HCT116 (cell line): ENCODE measurements around the gene PHOSPHO1. TPM values are rescaled to one million over a fixed set of nuclear protein-coding genes. Genes with fewer than 3 reads are reported as not detected.

Source experiments
- ATAC-seq: fragments of 200-7000 bp; cut with Tn5 transposase; 2 replicates; pipeline ENCODE4 v1.9.1; 2020; ENCODE audit warnings: mild to moderate bottlenecking, moderate library complexity
- BruUV-seq: library from RNA; stranded (reverse); fragments of 400-500 nt; replicated peaks from 2 replicates; lab custom pipeline; 2021; lab: Mats Ljungman, UMichigan
- CTCF ChIA-PET: fragments of 300-600 bp; sonication (Branson Sonifier 250); formaldehyde crosslinking; loops from one replicate; lab custom pipeline; 2021; ENCODE audit warnings: antibody characterized with exemption; lab: Charles Lee
- POLR2A ChIA-PET: fragments of 300-600, 350-600 bp; sonication (Branson Sonifier 250); formaldehyde crosslinking; loops from one replicate; lab custom pipeline; 2021; ENCODE audit warnings: antibody characterized with exemption; lab: Charles Lee
- RAD21 ChIA-PET, 2 experiments: fragments of 300-600 bp; sonication (Branson Sonifier 250); formaldehyde crosslinking; loops; one replicate each; lab custom pipeline; 2023; ENCODE audit warnings: low total read pairs in 2 of 2; ENCODE audit not compliant: uncharacterized antibody in 2 of 2, unreplicated experiment in 2 of 2, low non-redundant PET in 1 of 2; lab: Charles Lee
- DNase-seq: peaks from one replicate; pipeline ENCODE4 v3.0.0-alpha.2; 2010; ENCODE audit warnings: low read depth, low spot score
- H2AFZ ChIP-seq: fragments of 200-600 bp; shearing (Covaris generic), sonication (generic); 2 replicates; pipeline ENCODE4 v1.6.1; 2017; ENCODE audit warnings: low read depth, mixed run types, mixed read lengths, antibody characterized with exemption, low read length; ENCODE audit not compliant: poor library complexity, severe bottlenecking
- H3K27ac ChIP-seq: 2 replicates; pipeline ENCODE4 v1.5.1; 2012; ENCODE audit warnings: low read depth, low read length
- H3K27me3 ChIP-seq: fragments of 200-600 bp; sonication (generic); 2 replicates; pipeline ENCODE4 v1.6.1; 2016; ENCODE audit warnings: mixed run types, low read length, mixed read lengths; ENCODE audit not compliant: insufficient read depth
- H3K36me3 ChIP-seq, 2 experiments: fragments of 200-500 bp in 1 of 2; fragments of 200-600 bp in 1 of 2; sonication (Bioruptor generic) in 1 of 2; sonication (generic) in 1 of 2; 2 replicates each; pipeline versions ENCODE4 v1.5.1 to v1.6.1; 2014 to 2016; ENCODE audit warnings: low read length in 2 of 2, inconsistent platforms in 1 of 2, mixed read lengths in 1 of 2, mixed run types in 1 of 2; ENCODE audit not compliant: insufficient read depth in 2 of 2, control insufficient read depth in 1 of 2
- H3K4me1 ChIP-seq, 2 experiments: fragments of 200-600 bp in 1 of 2; sonication (generic) in 1 of 2; 2 replicates each; pipeline versions ENCODE4 v1.5.1 to v1.6.1; 2012 to 2017; ENCODE audit warnings: low read length in 2 of 2, inconsistent platforms in 1 of 2, mild to moderate bottlenecking in 1 of 2, mixed read lengths in 1 of 2, mixed run types in 1 of 2, moderate library complexity in 1 of 2; ENCODE audit not compliant: insufficient read depth in 2 of 2, control insufficient read depth in 1 of 2
- H3K4me2 ChIP-seq: fragments of 200-600 bp; sonication (generic); 2 replicates; pipeline ENCODE4 v1.6.1; 2017; ENCODE audit warnings: mixed run types, low read length, mixed read lengths
- H3K4me3 ChIP-seq, 2 experiments: fragments of 200-600 bp in 1 of 2; sonication (generic) in 1 of 2; replicated peaks in 1 of 2; 2 replicates each; pipeline ENCODE4 v1.5.1; 2011 to 2016; ENCODE audit warnings: low read length in 2 of 2, control low read depth in 1 of 2, low read depth in 1 of 2, mild to moderate bottlenecking in 1 of 2, mixed read lengths in 1 of 2, mixed run types in 1 of 2
- H3K79me2 ChIP-seq: fragments of 200-600 bp; sonication (generic); 2 replicates; pipeline ENCODE4 v1.6.1; 2017; ENCODE audit warnings: mild to moderate bottlenecking, mixed run types, low read length, moderate library complexity, mixed read lengths; ENCODE audit not compliant: insufficient read depth
- H3K9ac ChIP-seq: fragments of 200-600 bp; sonication (generic); 2 replicates; pipeline ENCODE4 v1.6.1; 2016; ENCODE audit warnings: low read length, mixed read lengths
- H3K9me2 ChIP-seq: fragments of 200-600 bp; sonication (generic), shearing (Covaris generic); 2 replicates; pipeline ENCODE4 v1.6.1; 2017; ENCODE audit warnings: mixed run types, mild to moderate bottlenecking, moderate library complexity; ENCODE audit not compliant: insufficient read depth
- H3K9me3 ChIP-seq, 2 experiments: fragments of 200-500 bp in 1 of 2; fragments of 200-600 bp in 1 of 2; sonication (Bioruptor generic) in 1 of 2; sonication (generic) in 1 of 2; 2 replicates each; pipeline ENCODE4 v1.6.1; 2014 to 2017; ENCODE audit warnings: low read length in 2 of 2, mixed read lengths in 2 of 2, inconsistent platforms in 1 of 2, low read depth in 1 of 2, mild to moderate bottlenecking in 1 of 2, mixed run types in 1 of 2, moderate library complexity in 1 of 2; ENCODE audit not compliant: control insufficient read depth in 1 of 2, insufficient read depth in 1 of 2
- H4K20me1 ChIP-seq: fragments of 200-600 bp; sonication (generic), shearing (Covaris generic); 2 replicates; pipeline ENCODE4 v1.6.1; 2017; ENCODE audit warnings: mixed run types, mild to moderate bottlenecking, moderate library complexity; ENCODE audit not compliant: insufficient read depth
- CEBPB ChIP-seq: IDR thresholded peaks from 2 replicates; pipeline ENCODE4 v1.6.1; 2012; ENCODE audit warnings: low read depth
- EZH2 ChIP-seq: fragments of 200-600 bp; sonication (generic); IDR thresholded peaks from 2 replicates; pipeline ENCODE4 v1.6.1; 2017; ENCODE audit warnings: antibody characterized with exemption, mixed run types
- EZH2phosphoT487 ChIP-seq: fragments of 200-600 bp; IDR thresholded peaks from 2 replicates; pipeline ENCODE4 v1.6.1; 2018; ENCODE audit warnings: antibody characterized with exemption, borderline replicate concordance
- FOSL1 ChIP-seq: IDR thresholded peaks from 2 replicates; pipeline ENCODE4 v1.6.1; 2012; ENCODE audit warnings: low read depth
- JUND ChIP-seq: IDR thresholded peaks from 2 replicates; pipeline ENCODE4 v1.6.1; 2012
- MAX ChIP-seq: IDR thresholded peaks from 2 replicates; pipeline ENCODE4 v1.6.1; 2012
- POLR2A ChIP-seq: IDR thresholded peaks from 2 replicates; pipeline ENCODE4 v1.7.0; 2011; ENCODE audit warnings: borderline replicate concordance; ENCODE audit not compliant: insufficient read depth, insufficient read length; ENCODE audit errors: extremely low read depth
- POLR2AphosphoS5 ChIP-seq: IDR thresholded peaks from 2 replicates; pipeline ENCODE4 v1.6.1; 2011; ENCODE audit warnings: mild to moderate bottlenecking, low read depth, low read length, moderate library complexity
- SRF ChIP-seq: IDR thresholded peaks from 2 replicates; pipeline ENCODE4 v1.6.1; 2012; ENCODE audit warnings: low read depth
- YY1 ChIP-seq: IDR thresholded peaks from 2 replicates; pipeline ENCODE4 v1.6.1; 2011; ENCODE audit warnings: low read length, low read depth, moderate library complexity, mild to moderate bottlenecking; ENCODE audit not compliant: insufficient replicate concordance; ENCODE audit errors: extremely low read depth
- ZBTB33 ChIP-seq: IDR thresholded peaks from 2 replicates; pipeline ENCODE4 v1.6.1; 2011; ENCODE audit warnings: mild to moderate bottlenecking, low read length, moderate library complexity; ENCODE audit not compliant: insufficient replicate concordance; ENCODE audit errors: extremely low read depth
- ZFX ChIP-seq: fragments of 450-650 bp; IDR thresholded peaks from 2 replicates; pipeline ENCODE4 v1.6.1; 2017
- ZNF274 ChIP-seq: fragments of 200-500 bp; sonication (Bioruptor generic); IDR thresholded peaks from 2 replicates; pipeline ENCODE4 v1.6.1; 2014; ENCODE audit warnings: mild to moderate bottlenecking, low read depth, low read length, inconsistent platforms
- intact Hi-C: fragments of 100-400 bp; cut with micrococcal nuclease; formaldehyde crosslinking; loops from 2 replicates; pipeline ENCODE4 v1.10.0; 2022
- total RNA-seq: library from RNA; stranded (reverse); gene quantifications from one replicate; pipeline ENCODE4 v1.2.1, GENCODE V29; 2021; ENCODE audit not compliant: unreplicated experiment
- TF ChIP-seq, protein P1 (sequence below), 3 experiments: fragments of 200-600 bp in 1 of 3; sonication (generic) in 1 of 3; IDR thresholded peaks in 2 of 3; conservative IDR thresholded peaks in 1 of 3; 2 replicates each; pipeline ENCODE4 v1.5.1; 2012 to 2017; ENCODE audit warnings: low read depth in 2 of 3, low read length in 2 of 3, antibody characterized with exemption in 1 of 3, borderline replicate concordance in 1 of 3, control low read depth in 1 of 3, mild to moderate bottlenecking in 1 of 3, mixed read lengths in 1 of 3, mixed run types in 1 of 3, moderate library complexity in 1 of 3; ENCODE audit not compliant: insufficient read depth in 1 of 3
- TF ChIP-seq, protein P2 (sequence below): IDR thresholded peaks from 2 replicates; pipeline ENCODE4 v1.6.1; 2012; ENCODE audit warnings: low read depth

The PHOSPHO1 gene
- total RNA-seq, 1 experiment from 2014 or later, result 3.0 TPM

DNA sequence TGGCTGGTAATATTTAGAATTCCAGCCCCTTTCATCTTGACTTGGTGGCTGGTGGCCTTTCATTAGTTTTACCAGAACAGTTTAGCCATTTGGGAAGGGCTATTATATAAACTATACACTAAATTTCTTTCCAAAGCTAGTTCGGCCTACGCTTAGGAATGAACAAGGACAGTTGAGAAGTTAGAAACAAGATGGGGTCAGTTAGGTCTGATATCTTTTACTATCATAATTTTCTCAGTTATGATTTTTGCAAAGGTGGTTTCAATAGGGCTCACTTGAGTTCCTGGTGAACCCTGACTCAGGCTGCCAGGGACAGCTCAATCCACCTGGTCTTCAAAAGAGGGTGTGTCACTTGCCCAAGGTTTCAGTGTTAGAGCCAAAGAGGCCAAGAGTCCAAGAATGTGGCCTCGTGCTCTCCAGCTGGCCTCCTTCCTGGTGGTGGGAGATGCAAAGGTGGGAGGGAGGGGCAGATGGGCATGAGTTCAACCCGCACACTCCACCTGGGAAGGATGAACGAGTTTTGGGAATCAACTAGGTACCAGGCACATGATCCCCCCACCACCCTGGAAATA is 4.0 kb upstream of the PHOSPHO1 start:
- CTCF ChIA-PET, result no interaction called here
- Histone ChIP-seq H3K36me3 (no peaks in the 10 kb centered on the region), H3K27ac (no peak overlapping the region), H3K9me3 (no peaks in the 10 kb centered on the region), H2AFZ (peak overlapping the region; percentile 18), H3K27me3 (no peaks in the 10 kb centered on the region), H3K79me2 (no peaks in the 10 kb centered on the region), H3K9me2 (no peaks in the 10 kb centered on the region), H3K4me1 (peaks cover 0 to 17% of the 10 kb centered on the region in 2 experiments; a peak in 2 of 4 replicates), H4K20me1 (no peaks in the 10 kb centered on the region), H3K9ac (no peak overlapping the region), H3K4me3 (no peak overlapping the region), H3K4me2 (no peak overlapping the region)
- POLR2A ChIA-PET, result no interaction called here
- RAD21 ChIA-PET, result no interaction called here
- no peak for TF ChIP-seq SRF
- no peak for TF ChIP-seq POLR2AphosphoS5
- no peak for TF ChIP-seq JUND
- no peak for TF ChIP-seq CEBPB
- no peak for TF ChIP-seq ZBTB33
- TF ChIP-seq POLR2A, result no peak
- TF ChIP-seq, protein P1, sequence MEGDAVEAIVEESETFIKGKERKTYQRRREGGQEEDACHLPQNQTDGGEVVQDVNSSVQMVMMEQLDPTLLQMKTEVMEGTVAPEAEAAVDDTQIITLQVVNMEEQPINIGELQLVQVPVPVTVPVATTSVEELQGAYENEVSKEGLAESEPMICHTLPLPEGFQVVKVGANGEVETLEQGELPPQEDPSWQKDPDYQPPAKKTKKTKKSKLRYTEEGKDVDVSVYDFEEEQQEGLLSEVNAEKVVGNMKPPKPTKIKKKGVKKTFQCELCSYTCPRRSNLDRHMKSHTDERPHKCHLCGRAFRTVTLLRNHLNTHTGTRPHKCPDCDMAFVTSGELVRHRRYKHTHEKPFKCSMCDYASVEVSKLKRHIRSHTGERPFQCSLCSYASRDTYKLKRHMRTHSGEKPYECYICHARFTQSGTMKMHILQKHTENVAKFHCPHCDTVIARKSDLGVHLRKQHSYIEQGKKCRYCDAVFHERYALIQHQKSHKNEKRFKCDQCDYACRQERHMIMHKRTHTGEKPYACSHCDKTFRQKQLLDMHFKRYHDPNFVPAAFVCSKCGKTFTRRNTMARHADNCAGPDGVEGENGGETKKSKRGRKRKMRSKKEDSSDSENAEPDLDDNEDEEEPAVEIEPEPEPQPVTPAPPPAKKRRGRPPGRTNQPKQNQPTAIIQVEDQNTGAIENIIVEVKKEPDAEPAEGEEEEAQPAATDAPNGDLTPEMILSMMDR (IDR thresholded peaks at IDR 0.05 in 2 of 3, conservative IDR thresholded peaks at IDR 0.05 in 1 of 3; ENCODE audit: borderline replicate concordance in 1 of 3, insufficient read depth in 1 of 3, low read depth in 2 of 3, low read length in 2 of 3), result no peak
- TF ChIP-seq ZFX, result no peak
- TF ChIP-seq ZNF274, result no peak
- TF ChIP-seq FOSL1, result no peak
- TF ChIP-seq EZH2phosphoT487, result no peak
- TF ChIP-seq MAX, result no peak
- TF ChIP-seq, protein P2, sequence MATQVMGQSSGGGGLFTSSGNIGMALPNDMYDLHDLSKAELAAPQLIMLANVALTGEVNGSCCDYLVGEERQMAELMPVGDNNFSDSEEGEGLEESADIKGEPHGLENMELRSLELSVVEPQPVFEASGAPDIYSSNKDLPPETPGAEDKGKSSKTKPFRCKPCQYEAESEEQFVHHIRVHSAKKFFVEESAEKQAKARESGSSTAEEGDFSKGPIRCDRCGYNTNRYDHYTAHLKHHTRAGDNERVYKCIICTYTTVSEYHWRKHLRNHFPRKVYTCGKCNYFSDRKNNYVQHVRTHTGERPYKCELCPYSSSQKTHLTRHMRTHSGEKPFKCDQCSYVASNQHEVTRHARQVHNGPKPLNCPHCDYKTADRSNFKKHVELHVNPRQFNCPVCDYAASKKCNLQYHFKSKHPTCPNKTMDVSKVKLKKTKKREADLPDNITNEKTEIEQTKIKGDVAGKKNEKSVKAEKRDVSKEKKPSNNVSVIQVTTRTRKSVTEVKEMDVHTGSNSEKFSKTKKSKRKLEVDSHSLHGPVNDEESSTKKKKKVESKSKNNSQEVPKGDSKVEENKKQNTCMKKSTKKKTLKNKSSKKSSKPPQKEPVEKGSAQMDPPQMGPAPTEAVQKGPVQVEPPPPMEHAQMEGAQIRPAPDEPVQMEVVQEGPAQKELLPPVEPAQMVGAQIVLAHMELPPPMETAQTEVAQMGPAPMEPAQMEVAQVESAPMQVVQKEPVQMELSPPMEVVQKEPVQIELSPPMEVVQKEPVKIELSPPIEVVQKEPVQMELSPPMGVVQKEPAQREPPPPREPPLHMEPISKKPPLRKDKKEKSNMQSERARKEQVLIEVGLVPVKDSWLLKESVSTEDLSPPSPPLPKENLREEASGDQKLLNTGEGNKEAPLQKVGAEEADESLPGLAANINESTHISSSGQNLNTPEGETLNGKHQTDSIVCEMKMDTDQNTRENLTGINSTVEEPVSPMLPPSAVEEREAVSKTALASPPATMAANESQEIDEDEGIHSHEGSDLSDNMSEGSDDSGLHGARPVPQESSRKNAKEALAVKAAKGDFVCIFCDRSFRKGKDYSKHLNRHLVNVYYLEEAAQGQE, result no peak
- TF ChIP-seq YY1, result no peak
- TF ChIP-seq EZH2, result no peak
- no peak for DNase-seq
- no TSS peak for BruUV-seq
- no peak for ATAC-seq
- intact Hi-C loops, result no loop called here
